ENCODE results near the gene NEU4.

NEU4 gene

GRCh38 chr2:241835611-241836010 lies 26.6 kb downstream of the NEU4 start:
- DNase-seq: no peak

GRCh38 chr2:241836292-241836691 lies 27.3 kb downstream of the NEU4 start:
- no peak for DNase-seq

- DNase-seq: no peak
These were observed 28.4 kb downstream of the NEU4 start for GRCh38 chr2:241837197-241837965.

- no peak for DNase-seq
These were observed 32.4 kb downstream of the NEU4 start for GRCh38 chr2:241841181-241842066.

- no peak for DNase-seq
These were observed 33.0 kb downstream of the NEU4 start for GRCh38 chr2:241842067-241842415.

- peak in 1 of 5 donors; percentile 43 for DNase-seq
These were observed 33.7 kb downstream of the NEU4 start for GRCh38 chr2:241842620-241843211.

GRCh38 chr2:241843321-241844065 lies 34.5 kb downstream of the NEU4 start:
- DNase-seq: no peak

- DNase-seq: peak; percentile 61 to 84 (median 72)
These were observed 35.2 kb downstream of the NEU4 start for GRCh38 chr2:241844066-241844728.

- DNase-seq: no peak
These were observed 36.0 kb downstream of the NEU4 start for GRCh38 chr2:241844831-241845578.

GRCh38 chr2:241846406-241846805 lies 37.4 kb downstream of the NEU4 start:
- DNase-seq: no peak

- DNase-seq: no peak
These were observed 40.0 kb downstream of the NEU4 start for GRCh38 chr2:241848761-241849615.

GRCh38 chr2:241849616-241850543 lies 40.9 kb downstream of the NEU4 start:
- DNase-seq: no peak

- DNase-seq: no peak
These were observed 41.7 kb downstream of the NEU4 start for GRCh38 chr2:241850544-241851324.

- no peak for DNase-seq
These were observed 42.5 kb downstream of the NEU4 start for GRCh38 chr2:241851325-241852115.

- DNase-seq: no peak
These were observed 43.4 kb downstream of the NEU4 start for GRCh38 chr2:241852116-241852980.

- DNase-seq: no peak
These were observed 44.1 kb downstream of the NEU4 start for GRCh38 chr2:241852981-241853631.

Data from T-helper 1 cell (primary cell).